SU-DHL-6 (cell line): Measurements from ENCODE around the gene NEUROG1.

ENCODE experiments used
- H2AFZ ChIP-seq: fragments of 200-600 bp; sonication (generic); 2 replicates; pipeline ENCODE4 v1.6.1; 2014; ENCODE audit warnings: low read depth, mild to moderate bottlenecking, moderate library complexity, mixed read lengths, antibody characterized with exemption, low read length; ENCODE audit not compliant: severe bottlenecking
- H3F3A ChIP-seq: fragments of 200-600 bp; shearing (Covaris generic); 2 replicates; pipeline ENCODE4 v1.6.0; 2016; ENCODE audit warnings: antibody characterized with exemption, mild to moderate bottlenecking; ENCODE audit not compliant: insufficient read depth
- H3K27ac ChIP-seq: fragments of 200-600 bp; sonication (generic); 2 replicates; pipeline ENCODE4 v1.5.1; 2016; ENCODE audit warnings: low read depth, mild to moderate bottlenecking, low read length, moderate library complexity, mixed read lengths
- H3K27me3 ChIP-seq: fragments of 200-600 bp; sonication (generic), shearing (Covaris generic); 2 replicates; pipeline ENCODE4 v1.6.0; 2014; ENCODE audit warnings: mild to moderate bottlenecking, low read length
- H3K36me3 ChIP-seq: fragments of 200-600 bp; sonication (generic); 2 replicates; pipeline ENCODE4 v1.6.1; 2014; ENCODE audit warnings: mild to moderate bottlenecking, low read length, mixed read lengths
- H3K4me2 ChIP-seq: fragments of 300-600, 200-600 bp; shearing (Covaris generic), sonication (generic); 2 replicates; pipeline ENCODE4 v1.6.0; 2014; ENCODE audit warnings: low read length, low read depth, mild to moderate bottlenecking; ENCODE audit not compliant: poor library complexity, severe bottlenecking
- H3K4me3 ChIP-seq: fragments of 200-600 bp; sonication (generic); 2 replicates; pipeline ENCODE4 v1.5.1; 2014; ENCODE audit warnings: antibody characterized with exemption, low read length, mild to moderate bottlenecking, mixed read lengths; ENCODE audit not compliant: insufficient read depth, poor library complexity, severe bottlenecking
- H3K79me2 ChIP-seq: fragments of 200-600 bp; sonication (generic); 2 replicates; pipeline ENCODE4 v1.6.1; 2014; ENCODE audit warnings: mild to moderate bottlenecking, low read length, moderate library complexity; ENCODE audit not compliant: insufficient read depth
- H3K9ac ChIP-seq: fragments of 200-600 bp; sonication (generic); 2 replicates; pipeline ENCODE4 v1.7.0; 2014; ENCODE audit warnings: mild to moderate bottlenecking, low read length
- H3K9me2 ChIP-seq: fragments of 200-600 bp; sonication (generic); replicated peaks from 2 replicates; pipeline ENCODE4 v1.6.1; 2014; ENCODE audit warnings: low read length; ENCODE audit not compliant: insufficient read depth
- H3K9me3 ChIP-seq: fragments of 200-600 bp; sonication (generic); 2 replicates; pipeline ENCODE4 v1.6.1; 2014; ENCODE audit warnings: low read length, mixed read lengths; ENCODE audit not compliant: insufficient read depth
- H4K20me1 ChIP-seq: fragments of 200-600 bp; sonication (generic); 2 replicates; pipeline ENCODE4 v1.6.1; 2014; ENCODE audit warnings: low read depth, mild to moderate bottlenecking, antibody characterized with exemption, low read length, moderate library complexity, mixed read lengths
- CTCF ChIP-seq: fragments of 200-600 bp; sonication (generic); IDR thresholded peaks from one replicate; pipeline ENCODE4 v1.5.1; 2017; ENCODE audit warnings: antibody characterized with exemption, mild to moderate bottlenecking, low read length, moderate library complexity; ENCODE audit not compliant: insufficient read depth, poor library complexity, severe bottlenecking
- EZH2phosphoT487 ChIP-seq: fragments of 200-600 bp; sonication (generic), shearing (Covaris generic); conservative IDR thresholded peaks from 2 replicates; pipeline ENCODE4 v1.6.1; 2018; ENCODE audit warnings: mild to moderate bottlenecking, antibody characterized with exemption, low read length, moderate library complexity, mixed read lengths

NEUROG1 gene

GRCh38 chr5:135571902-135572301 lies 36.1 kb upstream of the NEUROG1 start:
- H3K27me3 ChIP-seq = no peaks in the 10 kb centered on the region
- H3K4me3 ChIP-seq = no peak overlapping the region

GRCh38 chr5:135571066-135571609 lies 35.4 kb upstream of the NEUROG1 start:
- no peak for TF ChIP-seq EZH2phosphoT487
- TF ChIP-seq CTCF = no peak
- no peak overlapping the region for H2AFZ ChIP-seq
- no peak overlapping the region for H3K9ac ChIP-seq
- no peak overlapping the region for H3K4me3 ChIP-seq
- H3K27ac ChIP-seq = no peak overlapping the region
- H3K27me3 ChIP-seq = no peaks in the 10 kb centered on the region
- no peaks in the 10 kb centered on the region for H3K9me2 ChIP-seq
- H3F3A ChIP-seq = no peaks in the 10 kb centered on the region
- H3K9me3 ChIP-seq = no peaks in the 10 kb centered on the region
- no peaks in the 10 kb centered on the region for H3K79me2 ChIP-seq
- no peak overlapping the region for H3K4me2 ChIP-seq
- H4K20me1 ChIP-seq = no peaks in the 10 kb centered on the region
- H3K36me3 ChIP-seq = no peaks in the 10 kb centered on the region

More at GRCh38 chr5:135571902-135572301, 36.1 kb upstream of the NEUROG1 start:
- Histone ChIP-seq H3K9me3 (no peaks in the 10 kb centered on the region), H3F3A (no peaks in the 10 kb centered on the region), H3K4me2 (no peak overlapping the region), H3K9ac (no peak overlapping the region), H3K9me2 (no peaks in the 10 kb centered on the region), H3K79me2 (no peaks in the 10 kb centered on the region), H4K20me1 (no peaks in the 10 kb centered on the region), H2AFZ (no peak overlapping the region), H3K36me3 (no peaks in the 10 kb centered on the region), H3K27ac (no peak overlapping the region)
- TF ChIP-seq CTCF = no peak
- TF ChIP-seq EZH2phosphoT487 = no peak

- no peaks in the 10 kb centered on the region for H3F3A ChIP-seq
- no peaks in the 10 kb centered on the region for H4K20me1 ChIP-seq
- TF ChIP-seq EZH2phosphoT487 (no peak), CTCF (no peak)
- no peaks in the 10 kb centered on the region for H3K9me2 ChIP-seq
- no peak overlapping the region for H3K4me3 ChIP-seq
- H3K27me3 ChIP-seq = no peaks in the 10 kb centered on the region
- H3K9ac ChIP-seq = no peak overlapping the region
- H3K36me3 ChIP-seq = no peaks in the 10 kb centered on the region
- H2AFZ ChIP-seq = no peak overlapping the region
- no peak overlapping the region for H3K4me2 ChIP-seq
- no peak overlapping the region for H3K27ac ChIP-seq
- H3K9me3 ChIP-seq = no peaks in the 10 kb centered on the region
- H3K79me2 ChIP-seq = no peaks in the 10 kb centered on the region
These were observed 34.6 kb upstream of the NEUROG1 start for GRCh38 chr5:135570453-135570764.
